HG03045 (cell line): Measurements from ENCODE around the gene PNLDC1.
A peak's percentile ranks its signal among the peaks of the same experiment; 100 is the strongest.
"Not testable (repeated sequence)": the region's sequence is repeated elsewhere in the genome, so short reads cannot be mapped to it uniquely, and the experiment has no call there.

ENCODE experiments used
- ATAC-seq: cut with Tn5 transposase; IDR thresholded peaks from one replicate; pipeline ENCODE4 v1.9.1; 2021; ENCODE audit warnings: mild to moderate bottlenecking, moderate library complexity; ENCODE audit not compliant: unreplicated experiment

PNLDC1 gene

DNA sequence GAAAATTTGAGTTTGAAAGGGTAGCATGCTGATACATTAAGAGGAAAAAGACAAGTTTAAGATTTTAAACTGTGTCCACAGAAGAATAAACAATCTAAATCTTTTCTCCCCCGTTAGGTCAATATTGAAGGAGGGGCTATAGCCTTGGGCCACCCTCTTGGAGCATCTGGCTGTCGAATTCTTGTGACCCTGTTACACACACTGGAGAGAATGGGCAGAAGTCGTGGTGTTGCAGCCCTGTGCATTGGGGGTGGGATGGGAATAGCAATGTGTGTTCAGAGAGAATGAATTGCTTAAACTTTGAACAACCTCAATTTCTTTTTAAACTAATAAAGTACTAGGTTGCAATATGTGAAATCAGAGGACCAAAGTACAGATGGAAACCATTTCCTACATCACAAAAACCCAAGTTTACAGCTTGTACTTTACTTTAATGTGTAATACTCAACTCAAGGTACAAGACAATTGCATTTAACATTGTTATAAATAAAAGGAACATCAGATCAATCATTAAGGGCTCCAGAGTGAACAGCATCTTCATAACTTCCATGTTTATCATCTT lies 21.5 kb upstream of the PNLDC1 start:
- no peak for ATAC-seq

DNA sequence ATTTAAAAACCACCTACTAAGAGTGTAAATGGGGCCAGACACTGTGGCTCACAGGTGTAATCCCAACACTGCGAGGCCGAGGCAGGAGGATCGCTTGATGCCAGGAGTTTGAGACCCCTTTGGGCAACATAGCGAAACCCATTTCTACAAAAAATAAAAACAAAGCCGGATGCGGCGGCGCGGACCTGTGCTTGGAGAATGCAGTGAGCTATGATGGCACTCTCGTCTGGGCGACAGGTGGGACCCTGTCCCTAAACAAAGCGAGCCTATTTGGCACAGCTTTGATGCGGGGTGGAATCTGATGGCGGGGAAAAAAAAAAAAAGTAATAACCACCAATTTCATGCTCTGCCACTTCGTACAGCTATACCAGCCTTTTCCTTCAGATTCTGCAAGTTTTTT lies 11.8 kb upstream of the PNLDC1 start:
- ATAC-seq, result no peak

- peak; percentile 0 for ATAC-seq
Observed at GRCh38 chr6:159788753-159789376, 11.2 kb upstream of the PNLDC1 start.

DNA sequence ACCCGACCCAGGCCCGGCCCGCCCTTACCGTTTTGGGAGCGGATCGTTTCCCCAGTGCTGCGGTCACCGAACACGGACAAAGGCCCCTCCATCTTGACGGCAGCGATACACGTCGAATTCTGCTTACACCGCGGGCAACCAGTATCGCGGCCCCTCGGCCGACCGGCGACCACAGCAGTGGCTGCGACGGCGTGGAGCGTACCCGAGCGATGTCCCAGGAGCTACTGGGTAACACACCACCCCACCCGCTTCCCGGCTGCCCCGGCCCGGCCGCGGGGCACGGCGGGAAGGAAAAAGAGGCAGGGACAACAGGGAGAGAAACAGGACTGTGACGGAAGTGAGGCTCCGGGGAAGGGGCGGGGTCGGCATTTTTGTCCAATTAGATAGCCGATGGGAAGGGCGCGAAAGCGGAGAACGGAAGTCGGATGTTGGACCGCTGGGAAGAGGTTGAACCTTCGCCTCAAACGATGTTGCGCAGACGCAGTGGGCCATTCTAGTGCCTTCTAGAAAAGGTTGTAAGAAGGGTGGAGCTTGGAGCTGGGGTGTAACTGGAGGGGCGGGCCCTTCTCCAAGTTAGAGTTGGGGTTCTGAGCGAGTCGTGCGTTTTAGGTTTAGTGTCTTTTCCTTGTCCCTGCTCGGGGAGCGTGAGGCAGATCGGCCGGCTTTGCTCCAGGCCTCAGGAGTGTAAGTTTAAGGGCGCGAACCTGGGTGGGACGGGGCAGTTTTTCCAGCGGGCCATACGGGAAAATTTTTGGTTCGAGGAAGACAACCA lies 10.5 kb upstream of the PNLDC1 start, which contains the start of gene TCP1:
Gene TCP1 (minus strand): TSS at position 226 of the 772 bp plus-strand sequence. CDS start 134 bp downstream, at position 92.
- peak; percentile 78 for ATAC-seq

GRCh38 chr6:159790149-159790955 lies 9.7 kb upstream of the PNLDC1 start, which contains the start of gene MRPL18:
MRPL18 (plus strand) TSS chr6:159790467; CDS start chr6:159790588, 121 bp downstream.
- ATAC-seq, result peak; percentile 81

GRCh38 chr6:159790956-159791598 lies 9.0 kb upstream of the PNLDC1 start:
- no peak for ATAC-seq

DNA sequence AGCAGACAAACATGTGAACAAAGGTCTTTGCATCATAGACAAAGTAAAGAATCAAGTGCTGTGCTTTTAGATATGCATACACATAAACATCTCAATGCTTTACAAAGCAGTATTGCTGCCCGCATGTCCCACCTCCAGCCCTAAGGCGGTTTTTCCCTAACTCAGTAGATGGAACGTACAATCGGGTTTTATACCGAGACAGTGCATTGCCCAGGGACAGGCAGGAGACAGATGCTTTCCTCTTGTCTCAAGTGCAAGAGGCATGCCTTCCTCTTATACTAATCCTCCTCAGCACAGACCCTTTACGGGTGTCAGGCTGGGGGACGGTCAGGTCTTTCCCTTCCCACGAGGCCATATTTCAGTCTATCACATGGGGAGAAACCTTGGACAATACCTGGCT lies 5.1 kb upstream of the PNLDC1 start:
- not testable (repeated sequence) for ATAC-seq

GRCh38 chr6:159797554-159797953 lies 2.5 kb upstream of the PNLDC1 start:
- no peak for ATAC-seq

GRCh38 chr6:159801935-159802334 lies 1.9 kb downstream of the PNLDC1 start:
- ATAC-seq, result no peak

DNA sequence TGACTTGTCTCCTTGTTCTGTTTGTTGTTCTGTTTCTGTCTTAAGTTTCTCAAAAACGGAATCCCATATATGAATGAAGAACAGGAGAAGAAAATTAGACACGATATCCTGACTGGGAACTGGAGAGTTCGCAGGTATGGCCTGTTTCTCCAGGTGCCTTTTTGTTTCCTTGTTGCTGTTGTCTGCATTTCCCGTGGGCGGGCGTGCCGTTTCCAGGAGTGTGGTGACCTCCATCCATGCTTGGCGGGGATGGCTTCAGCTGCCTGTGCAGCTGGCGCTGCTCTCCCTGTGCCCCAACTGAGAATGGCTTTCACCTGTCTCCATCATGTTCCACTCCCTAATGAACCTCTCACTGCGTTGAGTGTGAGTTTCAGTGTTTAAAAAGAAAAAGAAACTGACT lies 4.4 kb downstream of the PNLDC1 start:
- ATAC-seq, result no peak

DNA sequence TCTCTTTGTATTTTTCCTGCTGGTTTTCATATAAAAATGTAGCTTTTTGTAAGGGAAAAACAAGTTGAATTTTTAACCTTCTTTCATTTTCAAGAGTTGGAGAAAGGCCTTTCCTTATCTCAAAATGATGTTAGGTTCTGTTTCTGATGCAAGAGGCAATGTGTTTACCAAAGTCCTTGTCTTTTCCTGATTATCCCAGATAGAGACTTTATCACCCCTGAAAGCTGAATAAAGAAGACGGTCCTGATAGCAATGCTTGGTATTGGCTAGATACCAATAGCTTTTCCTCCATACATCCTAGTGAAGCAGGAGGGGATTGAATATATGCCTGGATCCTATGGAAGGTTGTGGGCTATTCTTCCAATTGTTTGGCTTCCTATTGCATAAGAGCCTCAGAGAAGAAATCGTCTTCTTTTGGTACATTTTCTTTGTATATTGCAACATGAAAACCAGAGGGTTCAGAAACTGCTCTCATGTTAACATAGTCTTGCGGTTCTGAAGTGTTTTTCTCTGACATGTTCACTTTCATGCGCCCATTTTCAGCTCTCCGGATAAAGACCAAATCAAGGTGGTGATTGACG lies 5.5 kb downstream of the PNLDC1 start:
- ATAC-seq, result no peak

GRCh38 chr6:159806021-159806458 lies 6.0 kb downstream of the PNLDC1 start:
- no peak for ATAC-seq

GRCh38 chr6:159807150-159807858 lies 7.2 kb downstream of the PNLDC1 start:
- ATAC-seq, result no peak

- no peak for ATAC-seq
Observed at GRCh38 chr6:159808647-159809046, 8.6 kb downstream of the PNLDC1 start.

- no peak for ATAC-seq
Observed at GRCh38 chr6:159809149-159809548, 9.1 kb downstream of the PNLDC1 start.

DNA sequence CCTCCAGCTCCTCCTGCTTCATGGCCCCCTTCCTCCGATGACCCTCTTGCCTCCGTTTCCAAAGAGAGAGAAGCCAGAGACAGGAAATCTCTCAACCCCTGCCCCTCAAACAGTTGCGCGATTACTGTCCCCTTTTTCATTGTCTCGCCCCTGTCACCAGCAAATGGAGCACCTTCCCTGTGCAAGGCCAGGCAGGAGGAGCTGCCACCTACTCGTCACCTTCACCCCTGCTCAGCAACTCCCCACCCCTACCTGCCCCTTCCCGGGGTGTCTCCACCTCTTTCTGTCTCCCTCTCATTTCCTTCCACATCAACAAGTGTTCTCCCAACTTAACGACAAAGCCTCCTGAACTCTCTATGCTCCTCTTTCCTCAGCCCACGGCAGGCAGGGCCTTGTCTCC lies 13.7 kb downstream of the PNLDC1 start:
- ATAC-seq, result no peak

- no peak for ATAC-seq
Observed at GRCh38 chr6:159815410-159815809, 15.3 kb downstream of the PNLDC1 start.

DNA sequence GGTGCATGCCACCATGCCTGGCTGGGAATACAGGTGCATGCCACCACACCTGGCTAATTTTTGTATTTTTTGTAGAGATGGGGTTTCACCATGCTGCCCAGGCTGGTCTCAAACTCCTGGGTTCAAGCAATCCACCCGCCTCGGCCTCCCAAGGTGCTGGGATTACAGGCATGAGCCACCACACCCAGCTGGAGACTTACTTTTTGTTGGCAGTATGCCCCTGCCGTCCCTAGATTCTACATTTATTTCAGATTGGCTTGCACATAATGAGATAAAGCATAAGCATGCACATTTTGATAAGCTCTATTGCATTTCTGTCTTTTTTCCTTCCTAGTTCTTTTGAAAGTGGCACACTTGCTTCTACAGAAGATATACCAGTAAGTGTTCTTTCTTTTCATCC lies 16.7 kb downstream of the PNLDC1 start:
- ATAC-seq, result not testable (repeated sequence)

GRCh38 chr6:159817951-159818739 lies 18.1 kb downstream of the PNLDC1 start:
- ATAC-seq, result no peak
